Body of pancreas (tissue), 4 donors: ENCODE results near the gene NIT1.

Experiments
- POLR2A ChIP-seq, 3 donors: fragments of 450-650 bp; IDR thresholded peaks; one replicate each; pipeline ENCODE4 v1.6.1; 2016; ENCODE audit warnings: antibody characterized with exemption in 3 of 3, mild to moderate bottlenecking in 2 of 3
- TF ChIP-seq, protein P1 (sequence below), 7 experiments: fragments of 450-650 bp in 4 of 7; fragments of 200-600 bp in 3 of 7; sonication (generic) in 3 of 7; IDR thresholded peaks; one replicate each; pipeline ENCODE4 v1.5.1; 2016 to 2019; ENCODE audit warnings: antibody characterized with exemption in 7 of 7

DNA sequence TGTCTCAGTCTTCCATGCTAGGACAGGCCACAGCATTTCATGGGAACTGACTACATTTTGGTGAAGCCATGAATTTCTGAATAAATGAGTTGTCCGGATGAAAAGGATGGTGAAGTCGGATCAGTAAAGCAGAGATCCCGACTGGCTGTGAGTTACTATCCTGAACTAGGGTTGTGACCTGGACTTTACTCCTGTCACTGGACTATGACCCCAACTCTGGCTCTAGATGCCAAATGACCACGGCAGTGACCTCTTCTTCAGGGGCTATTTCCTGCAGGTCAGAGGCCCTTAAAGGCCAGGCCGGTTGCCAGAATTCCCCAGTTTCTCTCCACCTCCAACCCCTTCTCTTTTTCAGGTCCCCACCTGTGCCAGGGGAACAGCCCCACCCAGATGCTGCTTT lies 26.8 kb upstream of the NIT1 start:
- TF ChIP-seq, protein P1, sequence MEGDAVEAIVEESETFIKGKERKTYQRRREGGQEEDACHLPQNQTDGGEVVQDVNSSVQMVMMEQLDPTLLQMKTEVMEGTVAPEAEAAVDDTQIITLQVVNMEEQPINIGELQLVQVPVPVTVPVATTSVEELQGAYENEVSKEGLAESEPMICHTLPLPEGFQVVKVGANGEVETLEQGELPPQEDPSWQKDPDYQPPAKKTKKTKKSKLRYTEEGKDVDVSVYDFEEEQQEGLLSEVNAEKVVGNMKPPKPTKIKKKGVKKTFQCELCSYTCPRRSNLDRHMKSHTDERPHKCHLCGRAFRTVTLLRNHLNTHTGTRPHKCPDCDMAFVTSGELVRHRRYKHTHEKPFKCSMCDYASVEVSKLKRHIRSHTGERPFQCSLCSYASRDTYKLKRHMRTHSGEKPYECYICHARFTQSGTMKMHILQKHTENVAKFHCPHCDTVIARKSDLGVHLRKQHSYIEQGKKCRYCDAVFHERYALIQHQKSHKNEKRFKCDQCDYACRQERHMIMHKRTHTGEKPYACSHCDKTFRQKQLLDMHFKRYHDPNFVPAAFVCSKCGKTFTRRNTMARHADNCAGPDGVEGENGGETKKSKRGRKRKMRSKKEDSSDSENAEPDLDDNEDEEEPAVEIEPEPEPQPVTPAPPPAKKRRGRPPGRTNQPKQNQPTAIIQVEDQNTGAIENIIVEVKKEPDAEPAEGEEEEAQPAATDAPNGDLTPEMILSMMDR (IDR thresholded peaks at IDR 0.05), result no peak
- TF ChIP-seq POLR2A (IDR thresholded peaks at IDR 0.05), result no peak
